Caco-2 (cell line): ENCODE data around the gene SMURF1. TPM values are rescaled to one million over a fixed set of nuclear protein-coding genes. Genes with fewer than 3 reads are reported as not detected.

ENCODE experiments used
- BruUV-seq: library from RNA; stranded (reverse); fragments of 400-500 nt; replicated peaks from 2 replicates; lab custom pipeline; 2021; lab: Mats Ljungman, UMichigan
- CTCF ChIA-PET: fragments of 300-600 bp; sonication (Branson Sonifier 250); formaldehyde crosslinking; loops from one replicate; lab custom pipeline; 2022; ENCODE audit warnings: antibody characterized with exemption; lab: Charles Lee
- POLR2A ChIA-PET: fragments of 300-600 bp; sonication (Branson Sonifier 250); formaldehyde crosslinking; loops from one replicate; lab custom pipeline; 2022; ENCODE audit warnings: antibody characterized with exemption; lab: Charles Lee
- DNase-seq, 2 experiments: peaks; one replicate each; pipeline versions ENCODE4 v3.0.0 to v3.0.0-alpha.2; 2020 to 2022
- H3K27me3 ChIP-seq: replicated peaks from 2 replicates; pipeline ENCODE4 v1.6.0; 2011; ENCODE audit warnings: low read length; ENCODE audit not compliant: control insufficient read depth, insufficient read depth
- H3K36me3 ChIP-seq: 2 replicates; pipeline ENCODE4 v1.5.1; 2011; ENCODE audit warnings: low read length; ENCODE audit not compliant: control insufficient read depth, insufficient read depth
- H3K4me1 ChIP-seq: fragments of 250-450 bp; sonication (Bioruptor Pico); 2 replicates; pipeline ENCODE4 v1.5.1; 2020; ENCODE audit warnings: mild to moderate bottlenecking
- H3K4me3 ChIP-seq: 2 replicates; pipeline ENCODE4 v1.5.1; 2011; ENCODE audit warnings: low read depth, mild to moderate bottlenecking, control low read depth, low read length
- H3K9me3 ChIP-seq: fragments of 250-450 bp; sonication (Bioruptor Pico); 2 replicates; pipeline ENCODE4 v1.5.1; 2020; ENCODE audit warnings: mild to moderate bottlenecking, moderate library complexity
- H3K27ac Mint-ChIP-seq: one replicate; pipeline ENCODE4 v1.8.0; 2022; ENCODE audit warnings: mixed read lengths; ENCODE audit not compliant: unreplicated experiment
- H3K27me3 Mint-ChIP-seq: one replicate; pipeline ENCODE4 v1.8.0; 2022; ENCODE audit warnings: mixed read lengths; ENCODE audit not compliant: insufficient read depth, unreplicated experiment
- H3K36me3 Mint-ChIP-seq: one replicate; pipeline ENCODE4 v1.8.0; 2022; ENCODE audit warnings: mild to moderate bottlenecking, mixed read lengths; ENCODE audit not compliant: insufficient read depth, unreplicated experiment
- H3K4me1 Mint-ChIP-seq: one replicate; pipeline ENCODE4 v1.8.0; 2022; ENCODE audit warnings: low read depth, mixed read lengths; ENCODE audit not compliant: unreplicated experiment
- H3K4me3 Mint-ChIP-seq: one replicate; pipeline ENCODE4 v1.8.0; 2022; ENCODE audit warnings: mild to moderate bottlenecking, moderate library complexity, mixed read lengths; ENCODE audit not compliant: unreplicated experiment
- H3K9me3 Mint-ChIP-seq: one replicate; pipeline ENCODE4 v1.8.0; 2022; ENCODE audit warnings: mixed read lengths; ENCODE audit not compliant: unreplicated experiment
- intact Hi-C: fragments of 100-400 bp; cut with micrococcal nuclease; formaldehyde crosslinking; loops from one replicate; pipeline ENCODE4 v1.10.0; 2022; ENCODE audit not compliant: unreplicated experiment
- total RNA-seq: library from RNA; stranded (reverse); gene quantifications from 2 replicates; pipeline ENCODE4 v1.2.3, GENCODE V29; 2022
- TF ChIP-seq, protein P1 (sequence below), 2 experiments: fragments of 200-600 bp in 1 of 2; IDR thresholded peaks; 1 replicate in 1 of 2; 2 replicates in 1 of 2; pipeline versions ENCODE4 v1.5.1 to v1.8.0; 2011 to 2022; ENCODE audit warnings: antibody characterized with exemption in 1 of 2, control low read depth in 1 of 2, inconsistent platforms in 1 of 2, low read depth in 1 of 2, low read length in 1 of 2, mild to moderate bottlenecking in 1 of 2, moderate library complexity in 1 of 2; ENCODE audit not compliant: insufficient read depth in 1 of 2, severe bottlenecking in 1 of 2, unreplicated experiment in 1 of 2

The SMURF1 gene
- total RNA-seq, 1 experiment from 2014 or later: 22.5 TPM

- Histone ChIP-seq H3K36me3 (peaks cover 3% of the 10 kb centered on the region), H3K9me3 (no peaks in the 10 kb centered on the region), H3K4me3 (no peak overlapping the region), H3K4me1 (no peaks in the 10 kb centered on the region), H3K27me3 (no peaks in the 10 kb centered on the region)
- no TSS peak for BruUV-seq
- ChIA-PET CTCF (no interaction called here), POLR2A (no interaction called here)
- no peaks in the 10 kb centered on the region for H3K4me1 Mint-ChIP-seq
- TF ChIP-seq, protein P1, sequence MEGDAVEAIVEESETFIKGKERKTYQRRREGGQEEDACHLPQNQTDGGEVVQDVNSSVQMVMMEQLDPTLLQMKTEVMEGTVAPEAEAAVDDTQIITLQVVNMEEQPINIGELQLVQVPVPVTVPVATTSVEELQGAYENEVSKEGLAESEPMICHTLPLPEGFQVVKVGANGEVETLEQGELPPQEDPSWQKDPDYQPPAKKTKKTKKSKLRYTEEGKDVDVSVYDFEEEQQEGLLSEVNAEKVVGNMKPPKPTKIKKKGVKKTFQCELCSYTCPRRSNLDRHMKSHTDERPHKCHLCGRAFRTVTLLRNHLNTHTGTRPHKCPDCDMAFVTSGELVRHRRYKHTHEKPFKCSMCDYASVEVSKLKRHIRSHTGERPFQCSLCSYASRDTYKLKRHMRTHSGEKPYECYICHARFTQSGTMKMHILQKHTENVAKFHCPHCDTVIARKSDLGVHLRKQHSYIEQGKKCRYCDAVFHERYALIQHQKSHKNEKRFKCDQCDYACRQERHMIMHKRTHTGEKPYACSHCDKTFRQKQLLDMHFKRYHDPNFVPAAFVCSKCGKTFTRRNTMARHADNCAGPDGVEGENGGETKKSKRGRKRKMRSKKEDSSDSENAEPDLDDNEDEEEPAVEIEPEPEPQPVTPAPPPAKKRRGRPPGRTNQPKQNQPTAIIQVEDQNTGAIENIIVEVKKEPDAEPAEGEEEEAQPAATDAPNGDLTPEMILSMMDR (IDR thresholded peaks at IDR 0.05; ENCODE audit: insufficient read depth in 1 of 2, low read depth in 1 of 2, low read length in 1 of 2, severe bottlenecking in 1 of 2, unreplicated experiment in 1 of 2): no peak
- H3K9me3 Mint-ChIP-seq: no peaks in the 10 kb centered on the region
- H3K4me3 Mint-ChIP-seq: no peak overlapping the region
- H3K27ac Mint-ChIP-seq: no peak overlapping the region
- no peaks in the 10 kb centered on the region for H3K27me3 Mint-ChIP-seq
- no peak for DNase-seq
- H3K36me3 Mint-ChIP-seq: peaks cover 74% of the 10 kb centered on the region
- intact Hi-C loops: no loop called here
These were observed 141.1 kb downstream of the SMURF1 start for GRCh38 chr7:99002827-99003212.

DNA sequence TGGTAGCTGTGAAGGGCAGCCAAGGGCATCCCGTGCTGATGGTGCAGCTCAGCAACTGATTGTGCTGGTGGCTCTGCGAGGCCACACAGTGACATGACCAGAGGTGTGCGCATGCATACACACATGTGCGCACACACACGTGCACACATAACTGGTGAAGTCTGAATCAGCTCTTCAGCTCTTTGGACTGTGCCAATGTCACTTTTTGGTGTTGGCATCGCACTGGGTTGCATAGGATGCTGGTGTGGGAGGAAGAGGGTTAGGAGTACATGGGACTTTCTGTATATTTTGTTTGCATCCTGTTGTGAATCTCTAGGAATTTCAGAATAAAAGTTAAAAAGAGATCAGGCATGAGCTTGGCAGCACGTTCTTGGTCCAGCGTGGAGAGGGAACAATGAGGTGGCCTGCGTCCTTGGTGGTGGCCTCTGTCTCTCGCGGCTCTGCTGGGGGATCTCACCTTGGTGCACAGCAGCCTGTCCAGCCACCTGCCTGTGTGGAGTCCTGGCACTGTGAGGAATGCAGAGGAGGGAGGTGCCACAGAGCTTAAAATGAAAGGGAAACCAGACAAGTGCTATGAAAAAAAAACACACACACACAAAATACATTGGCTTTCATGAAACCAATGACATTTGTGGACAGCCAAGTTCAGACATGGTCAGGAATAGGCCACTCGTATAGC lies 141.6 kb downstream of the SMURF1 start:
- Histone ChIP-seq H3K4me1 (no peaks in the 10 kb centered on the region), H3K27me3 (no peaks in the 10 kb centered on the region), H3K9me3 (no peaks in the 10 kb centered on the region), H3K4me3 (no peak overlapping the region), H3K36me3 (peaks cover 3% of the 10 kb centered on the region)
- TF ChIP-seq, protein P1 (IDR thresholded peaks at IDR 0.05; ENCODE audit: insufficient read depth in 1 of 2, low read depth in 1 of 2, low read length in 1 of 2, severe bottlenecking in 1 of 2, unreplicated experiment in 1 of 2): no peak
- BruUV-seq: no TSS peak
- Mint-ChIP-seq H3K27me3 (no peaks in the 10 kb centered on the region), H3K9me3 (no peaks in the 10 kb centered on the region), H3K4me3 (no peak overlapping the region), H3K27ac (no peak overlapping the region), H3K4me1 (no peaks in the 10 kb centered on the region), H3K36me3 (peaks cover 68% of the 10 kb centered on the region)
- intact Hi-C loops: no loop called here
- CTCF ChIA-PET: no interaction called here
- DNase-seq: no peak
- POLR2A ChIA-PET: no interaction called here

DNA sequence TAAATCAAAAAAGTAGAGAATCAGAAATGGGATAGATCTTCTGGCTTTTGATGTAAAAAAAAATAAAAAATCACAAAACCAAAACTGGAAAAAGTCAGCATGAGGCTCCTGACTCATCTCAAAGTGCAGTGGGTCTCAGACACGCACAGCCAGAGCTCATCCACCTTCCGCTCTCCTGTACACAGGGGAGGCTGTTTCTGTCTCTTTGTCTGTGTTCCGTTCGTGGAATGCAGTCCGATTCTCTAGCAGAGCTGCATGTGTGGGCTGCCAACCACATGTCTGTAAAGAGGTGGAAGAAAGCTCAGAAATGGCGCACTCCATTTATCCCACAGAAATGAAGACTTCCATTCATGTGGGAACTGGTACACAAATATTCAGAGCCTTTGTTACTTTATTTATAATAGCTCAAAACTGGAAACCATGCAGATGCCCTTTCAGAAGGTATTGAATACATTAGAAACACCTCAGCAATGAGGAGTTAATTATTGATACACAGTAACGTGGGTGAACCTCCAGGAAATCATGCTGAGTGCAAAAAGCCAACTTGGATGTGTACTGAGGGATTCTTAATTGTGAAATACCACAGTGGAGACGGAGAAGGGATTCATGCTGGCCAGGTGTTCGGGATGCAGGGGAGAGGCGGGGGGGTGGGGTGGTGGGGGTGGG lies 142.3 kb downstream of the SMURF1 start:
- CTCF ChIA-PET: no interaction called here
- DNase-seq: no peak
- TF ChIP-seq, protein P1 (IDR thresholded peaks at IDR 0.05; ENCODE audit: insufficient read depth in 1 of 2, low read depth in 1 of 2, low read length in 1 of 2, severe bottlenecking in 1 of 2, unreplicated experiment in 1 of 2): no peak
- H3K4me3 Mint-ChIP-seq: no peak overlapping the region
- no TSS peak for BruUV-seq
- no peaks in the 10 kb centered on the region for H3K9me3 Mint-ChIP-seq
- peaks cover 3% of the 10 kb centered on the region; the same call in 1 of the 2 replicates for H3K36me3 ChIP-seq
- H3K4me1 ChIP-seq: no peaks in the 10 kb centered on the region
- POLR2A ChIA-PET: no interaction called here
- H3K4me1 Mint-ChIP-seq: no peaks in the 10 kb centered on the region
- intact Hi-C loops: no loop called here
- H3K36me3 Mint-ChIP-seq: peaks cover 65% of the 10 kb centered on the region
- no peaks in the 10 kb centered on the region for H3K9me3 ChIP-seq
- no peaks in the 10 kb centered on the region for H3K27me3 ChIP-seq
- H3K27me3 Mint-ChIP-seq: no peaks in the 10 kb centered on the region
- no peak overlapping the region for H3K4me3 ChIP-seq
- H3K27ac Mint-ChIP-seq: no peak overlapping the region
